K562 (cell line): Measurements from ENCODE around the gene SYK. TPM values are rescaled to one million over a fixed set of nuclear protein-coding genes. Genes with fewer than 3 reads are reported as not detected.

ENCODE experiments used
- ATF1 ChIP-seq, 2 experiments: fragments of 450-650 bp in 1 of 2; IDR thresholded peaks; 2 replicates each; pipeline ENCODE4 v1.6.1; 2016; ENCODE audit warnings: missing compliant biosample characterization in 1 of 2, missing genetic modification characterization in 1 of 2
- BCL6 ChIP-seq: fragments of 250-450 bp; sonication (Bioruptor Pico); IDR thresholded peaks from 2 replicates; pipeline ENCODE4 v1.4.0; 2020
- BDP1 ChIP-seq: IDR thresholded peaks from 3 replicates; pipeline ENCODE4 v1.6.1; 2011; ENCODE audit not compliant: insufficient read length, insufficient read depth
- CAMTA2 ChIP-seq: fragments of 250-450 bp; sonication (Bioruptor Pico); conservative IDR thresholded peaks from 2 replicates; pipeline ENCODE4 v1.5.1; 2022
- CBFA2T2 ChIP-seq: fragments of 450-650 bp; conservative IDR thresholded peaks from 2 replicates; pipeline ENCODE4 v1.6.1; 2017; ENCODE audit warnings: mild to moderate bottlenecking
- CCAR2 ChIP-seq: fragments of 200-400 bp; formaldehyde crosslinking; IDR thresholded peaks from 2 replicates; pipeline ENCODE4 v1.6.1; 2017; ENCODE audit warnings: mild to moderate bottlenecking, low read depth, low read length
- CSDE1 ChIP-seq, 2 experiments: fragments of 450-650 bp; IDR thresholded peaks; 2 replicates each; pipeline ENCODE4 v1.6.1; 2016; ENCODE audit warnings: mild to moderate bottlenecking in 1 of 2
- ELF1 ChIP-seq: fragments of 200-800 bp; sonication (Bioruptor generic); IDR thresholded peaks from 2 replicates; pipeline ENCODE4 v1.6.1; 2016; ENCODE audit warnings: missing genetic modification characterization, missing compliant biosample characterization
- ESRRB ChIP-seq: fragments of 250-450 bp; sonication (Bioruptor Pico); IDR thresholded peaks from 2 replicates; pipeline ENCODE4 v1.5.0; 2020; ENCODE audit warnings: mild to moderate bottlenecking, moderate library complexity, borderline replicate concordance
- GTF2E2 ChIP-seq: fragments of 200-800 bp; sonication (Bioruptor generic); IDR thresholded peaks from 2 replicates; pipeline ENCODE4 v1.6.1; 2016; ENCODE audit warnings: missing genetic modification characterization, missing compliant biosample characterization
- HMGN3 ChIP-seq: IDR thresholded peaks from 2 replicates; pipeline ENCODE4 v1.6.1; 2011; ENCODE audit warnings: borderline replicate concordance, low read depth, mild to moderate bottlenecking, mixed read lengths, low read length; ENCODE audit not compliant: insufficient read length; ENCODE audit errors: extremely low read depth
- KDM5B ChIP-seq: fragments of 200-600 bp; sonication (generic); IDR thresholded peaks from 2 replicates; pipeline ENCODE4 v1.6.1; 2012; ENCODE audit warnings: low read depth, mild to moderate bottlenecking, moderate library complexity, low read length, control low read depth, inconsistent platforms; ENCODE audit not compliant: insufficient replicate concordance
- L3MBTL2 ChIP-seq: fragments of 450-650 bp; IDR thresholded peaks from 2 replicates; pipeline ENCODE4 v1.6.1; 2016; ENCODE audit warnings: mild to moderate bottlenecking, moderate library complexity
- MAZ ChIP-seq, 2 experiments: fragments of 450-650 bp in 1 of 2; sonication (generic) in 1 of 2; formaldehyde crosslinking; IDR thresholded peaks in 1 of 2; conservative IDR thresholded peaks in 1 of 2; 2 replicates each; pipeline versions ENCODE4 v1.4.0 to v1.5.0; 2020; ENCODE audit warnings: mild to moderate bottlenecking in 1 of 2, missing genetic modification reagents in 1 of 2
- MCM3 ChIP-seq: fragments of 450-650 bp; IDR thresholded peaks from 2 replicates; pipeline ENCODE4 v1.6.1; 2016
- ZNF12 ChIP-seq: sonication (generic); formaldehyde crosslinking; IDR thresholded peaks from 2 replicates; pipeline ENCODE4 v1.4.0; 2020; ENCODE audit warnings: mild to moderate bottlenecking, missing genetic modification reagents
- ZNF140 ChIP-seq: fragments of 250-450 bp; sonication (Bioruptor Pico); IDR thresholded peaks from 2 replicates; pipeline ENCODE4 v1.8.0; 2021; ENCODE audit warnings: moderate library complexity, mild to moderate bottlenecking, inconsistent platforms
- polyA plus RNA-seq, 8 experiments: library from polyadenylated mRNA; depleted of rRNA in 4 of 8; stranded (reverse) in 5 of 8; unstranded in 3 of 8; fragments of >200 nt; fragmentation: Nextera tagmentation in 2 of 8; fragmentation: Illumina TruSeq in 1 of 8; extraction: Ambion mirVana in 2 of 8; extraction: Trizol in 1 of 8; gene quantifications; 2 replicates each; pipeline versions ENCODE4 v1.2.1 to v1.2.3, GENCODE V29; 2011 to 2014; ENCODE audit warnings: inconsistent platforms in 1 of 8, missing spikeins in 1 of 8
- total RNA-seq, 7 experiments: library from RNA; depleted of rRNA in 6 of 7; stranded (reverse); fragments of >200 nt in 6 of 7; fragmentation: Illumina TruSeq in 2 of 7; extraction: Trizol in 2 of 7; gene quantifications; 2 replicates each; pipeline versions ENCODE4 v1.2.1 to v1.2.3, GENCODE V29; 2011 to 2021; ENCODE audit warnings: low replicate concordance in 1 of 7
- TF ChIP-seq, protein P1 (sequence below), 3 experiments: fragments of 200-800 bp in 1 of 3; fragments of 250-450 bp in 1 of 3; fragments of 450-650 bp in 1 of 3; sonication (Bioruptor Pico) in 1 of 3; sonication (Bioruptor generic) in 1 of 3; formaldehyde crosslinking in 1 of 3; IDR thresholded peaks; 2 replicates each; pipeline versions ENCODE4 v1.6.1 to v1.8.0; 2016 to 2022; ENCODE audit warnings: mild to moderate bottlenecking in 2 of 3, missing genetic modification characterization in 2 of 3, missing compliant biosample characterization in 1 of 3, moderate library complexity in 1 of 3
- TF ChIP-seq, protein P2 (sequence below), 2 experiments: IDR thresholded peaks; 2 replicates each; pipeline ENCODE4 v1.6.1; 2012; ENCODE audit warnings: improper control_type of control experiment in 2 of 2, low read depth in 2 of 2, low read length in 2 of 2, borderline replicate concordance in 1 of 2
- TF ChIP-seq, protein P3 (sequence below), 2 experiments: IDR thresholded peaks; 2 replicates each; pipeline ENCODE4 v1.6.1; 2011; ENCODE audit warnings: borderline replicate concordance in 1 of 2, control low read depth in 1 of 2, low read depth in 1 of 2, low read length in 1 of 2, mild to moderate bottlenecking in 1 of 2, mixed read lengths in 1 of 2, moderate library complexity in 1 of 2; ENCODE audit not compliant: insufficient read depth in 1 of 2, insufficient read length in 1 of 2, poor library complexity in 1 of 2, severe bottlenecking in 1 of 2; ENCODE audit errors: extremely low read depth in 1 of 2

Gene SYK
- total and polyA plus RNA-seq, 9 of the 15 experiments (the other 6 are each of a cell fraction or from before 2014, with no cell fraction given): 3.9 to 32.7 (median 16.7) TPM

DNA sequence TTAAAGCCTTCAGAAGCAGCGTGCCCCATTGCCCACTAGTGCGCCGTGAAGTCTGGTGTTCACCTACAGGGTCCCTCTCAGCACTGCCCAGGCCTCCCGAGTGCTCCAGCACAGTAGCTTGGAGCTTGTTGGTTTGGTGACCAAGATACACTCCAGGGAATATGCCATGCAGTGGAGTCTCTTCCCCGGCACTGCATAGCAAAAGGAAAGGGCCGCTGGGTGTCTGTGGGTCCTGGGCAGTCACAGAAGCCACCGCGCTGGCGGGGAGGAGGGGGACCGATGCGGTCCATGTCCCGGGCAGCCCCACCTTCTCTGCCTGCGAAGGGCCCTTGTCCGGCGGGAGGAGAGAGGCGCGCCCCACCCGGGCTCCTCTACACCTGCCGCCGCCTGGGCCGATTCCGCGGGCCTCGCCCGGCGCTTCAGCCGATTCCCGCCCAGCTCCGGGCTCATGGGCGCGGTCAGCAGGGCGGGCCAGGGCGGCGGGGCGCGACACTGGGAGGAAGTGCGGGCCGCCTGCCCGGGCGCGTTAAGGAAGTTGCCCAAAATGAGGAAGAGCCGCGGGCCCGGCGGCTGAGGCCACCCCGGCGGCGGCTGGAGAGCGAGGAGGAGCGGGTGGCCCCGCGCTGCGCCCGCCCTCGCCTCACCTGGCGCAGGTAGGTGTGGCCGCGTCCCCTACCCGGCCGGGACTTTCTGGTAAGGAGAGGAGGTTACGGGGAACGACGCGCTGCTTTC, at the start of gene SYK (continued):
- TF ChIP-seq ELF1 (tag) (peak; percentile 61), CSDE1 (IDR thresholded peaks at IDR 0.05) (no peak), BDP1 (no peak), GTF2E2 (0 out of 2 replicates have a peak, but pooled peaks have one; percentile 31), KDM5B (peak; percentile 84), HMGN3 (peak; percentile 49), BCL6 (CRISPR knock-in tag) (no peak), CCAR2 (no peak), ESRRB (CRISPR knock-in tag) (no peak), CAMTA2 (CRISPR knock-in tag) (no peak), ATF1 (CRISPR knock-in tag; IDR thresholded peaks at IDR 0.05) (no peak), ATF1 (tag; IDR thresholded peaks at IDR 0.05) (0 out of 2 replicates have a peak, but pooled peaks have one; percentile 17), MAZ (CRISPR knock-in tag; conservative IDR thresholded peaks at IDR 0.05 in 1 of 2, IDR thresholded peaks at IDR 0.05 in 1 of 2) (0 out of 4 replicates have a peak, but pooled peaks of 1 of the 2 experiments have one; percentile 38), ZNF140 (no peak), CBFA2T2 (no peak), L3MBTL2 (peak; percentile 95), MCM3 (no peak), ZNF12 (CRISPR knock-in tag) (no peak)
- TF ChIP-seq, protein P1, sequence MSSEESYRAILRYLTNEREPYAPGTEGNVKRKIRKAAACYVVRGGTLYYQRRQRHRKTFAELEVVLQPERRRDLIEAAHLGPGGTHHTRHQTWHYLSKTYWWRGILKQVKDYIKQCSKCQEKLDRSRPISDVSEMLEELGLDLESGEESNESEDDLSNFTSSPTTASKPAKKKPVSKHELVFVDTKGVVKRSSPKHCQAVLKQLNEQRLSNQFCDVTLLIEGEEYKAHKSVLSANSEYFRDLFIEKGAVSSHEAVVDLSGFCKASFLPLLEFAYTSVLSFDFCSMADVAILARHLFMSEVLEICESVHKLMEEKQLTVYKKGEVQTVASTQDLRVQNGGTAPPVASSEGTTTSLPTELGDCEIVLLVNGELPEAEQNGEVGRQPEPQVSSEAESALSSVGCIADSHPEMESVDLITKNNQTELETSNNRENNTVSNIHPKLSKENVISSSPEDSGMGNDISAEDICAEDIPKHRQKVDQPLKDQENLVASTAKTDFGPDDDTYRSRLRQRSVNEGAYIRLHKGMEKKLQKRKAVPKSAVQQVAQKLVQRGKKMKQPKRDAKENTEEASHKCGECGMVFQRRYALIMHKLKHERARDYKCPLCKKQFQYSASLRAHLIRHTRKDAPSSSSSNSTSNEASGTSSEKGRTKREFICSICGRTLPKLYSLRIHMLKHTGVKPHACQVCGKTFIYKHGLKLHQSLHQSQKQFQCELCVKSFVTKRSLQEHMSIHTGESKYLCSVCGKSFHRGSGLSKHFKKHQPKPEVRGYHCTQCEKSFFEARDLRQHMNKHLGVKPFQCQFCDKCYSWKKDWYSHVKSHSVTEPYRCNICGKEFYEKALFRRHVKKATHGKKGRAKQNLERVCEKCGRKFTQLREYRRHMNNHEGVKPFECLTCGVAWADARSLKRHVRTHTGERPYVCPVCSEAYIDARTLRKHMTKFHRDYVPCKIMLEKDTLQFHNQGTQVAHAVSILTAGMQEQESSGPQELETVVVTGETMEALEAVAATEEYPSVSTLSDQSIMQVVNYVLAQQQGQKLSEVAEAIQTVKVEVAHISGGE (CRISPR knock-in tag; IDR thresholded peaks at IDR 0.05): peak in 1 of 3 experiments; percentile 69; a peak in 2 of 6 replicates
- TF ChIP-seq, protein P2, sequence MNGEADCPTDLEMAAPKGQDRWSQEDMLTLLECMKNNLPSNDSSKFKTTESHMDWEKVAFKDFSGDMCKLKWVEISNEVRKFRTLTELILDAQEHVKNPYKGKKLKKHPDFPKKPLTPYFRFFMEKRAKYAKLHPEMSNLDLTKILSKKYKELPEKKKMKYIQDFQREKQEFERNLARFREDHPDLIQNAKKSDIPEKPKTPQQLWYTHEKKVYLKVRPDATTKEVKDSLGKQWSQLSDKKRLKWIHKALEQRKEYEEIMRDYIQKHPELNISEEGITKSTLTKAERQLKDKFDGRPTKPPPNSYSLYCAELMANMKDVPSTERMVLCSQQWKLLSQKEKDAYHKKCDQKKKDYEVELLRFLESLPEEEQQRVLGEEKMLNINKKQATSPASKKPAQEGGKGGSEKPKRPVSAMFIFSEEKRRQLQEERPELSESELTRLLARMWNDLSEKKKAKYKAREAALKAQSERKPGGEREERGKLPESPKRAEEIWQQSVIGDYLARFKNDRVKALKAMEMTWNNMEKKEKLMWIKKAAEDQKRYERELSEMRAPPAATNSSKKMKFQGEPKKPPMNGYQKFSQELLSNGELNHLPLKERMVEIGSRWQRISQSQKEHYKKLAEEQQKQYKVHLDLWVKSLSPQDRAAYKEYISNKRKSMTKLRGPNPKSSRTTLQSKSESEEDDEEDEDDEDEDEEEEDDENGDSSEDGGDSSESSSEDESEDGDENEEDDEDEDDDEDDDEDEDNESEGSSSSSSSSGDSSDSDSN (IDR thresholded peaks at IDR 0.05; ENCODE audit: borderline replicate concordance in 1 of 2, low read depth in 2 of 2, low read length in 2 of 2): peak; percentile 67 to 94; a peak in 3 of 4 replicates
- TF ChIP-seq, protein P3, sequence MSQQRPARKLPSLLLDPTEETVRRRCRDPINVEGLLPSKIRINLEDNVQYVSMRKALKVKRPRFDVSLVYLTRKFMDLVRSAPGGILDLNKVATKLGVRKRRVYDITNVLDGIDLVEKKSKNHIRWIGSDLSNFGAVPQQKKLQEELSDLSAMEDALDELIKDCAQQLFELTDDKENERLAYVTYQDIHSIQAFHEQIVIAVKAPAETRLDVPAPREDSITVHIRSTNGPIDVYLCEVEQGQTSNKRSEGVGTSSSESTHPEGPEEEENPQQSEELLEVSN (IDR thresholded peaks at IDR 0.05; ENCODE audit: borderline replicate concordance in 1 of 2, extremely low read depth in 1 of 2, insufficient read depth in 1 of 2, insufficient read length in 1 of 2, low read depth in 1 of 2, low read length in 1 of 2, poor library complexity in 1 of 2, severe bottlenecking in 1 of 2): peak; percentile 87 to 99
